ENCODE data around the gene PLXNB1. TPM values are rescaled to one million over a fixed set of nuclear protein-coding genes. Genes with fewer than 3 reads are reported as not detected.
A peak's percentile ranks its signal among the peaks of the same experiment; 100 is the strongest.
"Not testable (repeated sequence)": the region's sequence is repeated elsewhere in the genome, so short reads cannot be mapped to it uniquely, and the experiment has no call there.

The PLXNB1 gene
- total and polyA plus RNA-seq, 7 experiments from 2014 or later = 0.79 to 3.3 (median 2.7) TPM; not detected in 2

- Mint-ChIP-seq H3K4me3 (peak overlapping the region in 4 of 10 donors; percentile 6 to 52 (median 36)), H3K27me3 (peaks cover 0 to 2% (median 0%) of the 10 kb centered on the region in 5 donors), H3K36me3 (peaks cover 0 to 29% (median 3%) of the 10 kb centered on the region in 5 donors), H3K27ac (peak overlapping the region; percentile 54 to 91 (median 78)), H3K4me1 (peaks cover 34 to 77% (median 64%) of the 10 kb centered on the region in 7 donors), H3K9me3 (peaks cover 0 to 2% (median 0%) of the 10 kb centered on the region in 11 donors)
- H3K4me1 ChIP-seq (ENCODE audit: control insufficient read depth in 2 of 2, insufficient read depth in 2 of 2, low read length in 2 of 2) = peaks cover 46 to 50% of the 10 kb centered on the region in 2 donors
- intact Hi-C loops (cut with micrococcal nuclease) = loop anchor here in 1 of 2 donors (5.0 to 10.0 kb wide), 2 partner anchors 618 to 1820 kb away; partner anchors contain the start of genes HYAL3, IFRD2, NAA80 and QRICH1
- H3K9me3 ChIP-seq (ENCODE audit: control insufficient read depth in 2 of 3, low read length in 3 of 3) = no peaks in the 10 kb centered on the region
- CTCF ChIA-PET = interaction anchor here (2.4 kb wide), 1 partner anchor 11 kb away, joined by 9 read pairs; no protein-coding TSS in a partner anchor
- no peak for DNase-seq
- no peak for ATAC-seq
- POLR2A ChIA-PET = interaction anchor here (1.1 to 3.9 kb wide), 5 partner anchors 9 to 35 kb away, joined by 3 to 28 read pairs (median 5); partner anchors contain the start of genes CCDC51, SHISA5 and TMA7
- H3K27me3 ChIP-seq (ENCODE audit: control insufficient read depth in 2 of 2, insufficient read depth in 2 of 2, low read length in 2 of 2) = no peaks in the 10 kb centered on the region
- H3K27ac ChIP-seq (ENCODE audit: low read depth, low read length) = peak overlapping the region; percentile 41
- no peak overlapping the region for H3K4me3 ChIP-seq (ENCODE audit: low read length)
- H3K36me3 ChIP-seq (ENCODE audit: control insufficient read depth in 2 of 3, insufficient read depth in 3 of 3, low read length in 3 of 3) = peaks cover 0 to 8% (median 0%) of the 10 kb centered on the region in 3 experiments
These were observed 44.7 kb upstream of the PLXNB1 start for GRCh38 chr3:48474619-48475018.

GRCh38 chr3:48474031-48474430 lies 44.1 kb upstream of the PLXNB1 start:
- POLR2A ChIA-PET = interaction anchor here (0.6 to 3.9 kb wide), 13 partner anchors 8 to 1329 kb away, joined by 3 to 28 read pairs (median 5); partner anchors contain the start of genes CCDC51, PFKFB4, SHISA5 and TMA7
- not testable (repeated sequence) for H3K4me3 Mint-ChIP-seq; H3K27me3 ChIP-seq (ENCODE audit: control insufficient read depth in 2 of 2, insufficient read depth in 2 of 2, low read length in 2 of 2); H3K9me3 Mint-ChIP-seq; DNase-seq; H3K9me3 ChIP-seq (ENCODE audit: control insufficient read depth in 2 of 3, low read length in 3 of 3); ATAC-seq; H3K4me3 ChIP-seq (ENCODE audit: low read length); H3K27me3 Mint-ChIP-seq
- Histone ChIP-seq H3K4me1 (ENCODE audit: control insufficient read depth in 2 of 2, insufficient read depth in 2 of 2, low read length in 2 of 2) (peaks cover 46 to 50% of the 10 kb centered on the region in 2 donors), H3K27ac (ENCODE audit: low read depth, low read length) (peak overlapping the region; percentile 95), H3K36me3 (ENCODE audit: control insufficient read depth in 2 of 3, insufficient read depth in 3 of 3, low read length in 3 of 3) (peaks cover 0 to 14% (median 0%) of the 10 kb centered on the region in 3 experiments)
- Mint-ChIP-seq H3K36me3 (peaks cover 0 to 30% (median 3%) of the 10 kb centered on the region in 5 donors), H3K27ac (peak overlapping the region in 6 of 9 donors; percentile 90 to 100 (median 98)), H3K4me1 (peaks cover 37 to 77% (median 64%) of the 10 kb centered on the region in 7 donors)
- CTCF ChIA-PET = interaction anchor here (0.6 to 3.3 kb wide), 6 partner anchors 10 to 45 kb away, joined by 3 to 22 read pairs (median 9); no protein-coding TSS in a partner anchor
- intact Hi-C loops (cut with micrococcal nuclease) = loop anchor here in 1 of 2 donors (5.0 to 10.0 kb wide), 2 partner anchors 618 to 1821 kb away; partner anchors contain the start of genes HYAL3, IFRD2, NAA80 and QRICH1

- ChIA-PET POLR2A (interaction anchor here (0.5 to 3.9 kb wide), 19 partner anchors 8 to 84 kb away, joined by 3 to 28 read pairs (median 5); partner anchors contain the start of genes ATRIP, CCDC51, PFKFB4 and SHISA5), CTCF (interaction anchor here (0.6 to 3.3 kb wide), 8 partner anchors 10 to 73 kb away, joined by 3 to 22 read pairs (median 8); no protein-coding TSS in a partner anchor)
- DNase-seq = no peak
- H3K4me3 Mint-ChIP-seq = peak overlapping the region; percentile 76 to 100 (median 93)
- ATAC-seq = no peak
- H3K9me3 ChIP-seq (ENCODE audit: control insufficient read depth in 2 of 3, low read length in 3 of 3) = no peaks in the 10 kb centered on the region
- peaks cover 0 to 30% (median 3%) of the 10 kb centered on the region in 5 donors for H3K36me3 Mint-ChIP-seq
- peaks cover 0 to 18% (median 0%) of the 10 kb centered on the region in 3 experiments for H3K36me3 ChIP-seq (ENCODE audit: control insufficient read depth in 2 of 3, insufficient read depth in 3 of 3, low read length in 3 of 3)
- H3K9me3 Mint-ChIP-seq = peaks cover 0 to 2% (median 0%) of the 10 kb centered on the region in 11 donors
- H3K4me3 ChIP-seq (ENCODE audit: low read length) = peak overlapping the region; percentile 31
- H3K27ac Mint-ChIP-seq = peak overlapping the region; percentile 90 to 100 (median 99)
- H3K27me3 Mint-ChIP-seq = peaks cover 0 to 2% (median 0%) of the 10 kb centered on the region in 5 donors
- H3K4me1 Mint-ChIP-seq = peaks cover 40 to 77% (median 64%) of the 10 kb centered on the region in 7 donors
- peaks cover 46 to 51% of the 10 kb centered on the region in 2 donors for H3K4me1 ChIP-seq (ENCODE audit: control insufficient read depth in 2 of 2, insufficient read depth in 2 of 2, low read length in 2 of 2)
- intact Hi-C loops (cut with micrococcal nuclease) = loop anchor here (1.0 to 10.0 kb wide), 7 partner anchors 27 to 1821 kb away; partner anchors contain the start of genes CCDC51 (in 2 of the 2), PFKFB4 (in 2 of the 2), TMA7 (in 2 of the 2) and ATRIP (in 1 of the 2)
- H3K27ac ChIP-seq (ENCODE audit: low read depth, low read length) = peak overlapping the region; percentile 95
- no peaks in the 10 kb centered on the region for H3K27me3 ChIP-seq (ENCODE audit: control insufficient read depth in 2 of 2, insufficient read depth in 2 of 2, low read length in 2 of 2)
These were observed 43.7 kb upstream of the PLXNB1 start for GRCh38 chr3:48473617-48473952.

- peaks cover 0 to 2% (median 0%) of the 10 kb centered on the region in 5 donors for H3K27me3 Mint-ChIP-seq
- peaks cover 0 to 23% (median 0%) of the 10 kb centered on the region in 3 experiments for H3K36me3 ChIP-seq (ENCODE audit: control insufficient read depth in 2 of 3, insufficient read depth in 3 of 3, low read length in 3 of 3)
- peaks cover 0 to 2% (median 0%) of the 10 kb centered on the region in 11 donors for H3K9me3 Mint-ChIP-seq
- ChIA-PET CTCF (interaction anchor here (1.0 to 3.3 kb wide), 8 partner anchors 9 to 72 kb away, joined by 3 to 22 read pairs (median 7); no protein-coding TSS in a partner anchor), POLR2A (interaction anchor here (0.5 to 3.9 kb wide), 25 partner anchors 9 to 85 kb away, joined by 3 to 28 read pairs (median 5); partner anchors contain the start of genes ATRIP, CCDC51, PFKFB4 and SHISA5)
- ATAC-seq = peak; percentile 93
- peak overlapping the region; percentile 90 to 100 (median 99) for H3K27ac Mint-ChIP-seq
- peak overlapping the region; percentile 87 to 100 (median 94) for H3K4me3 Mint-ChIP-seq
- H3K4me3 ChIP-seq (ENCODE audit: low read length) = peak overlapping the region; percentile 92
- intact Hi-C loops (cut with micrococcal nuclease) = loop anchor here (1.0 to 10.0 kb wide), 7 partner anchors 27 to 1822 kb away; partner anchors contain the start of genes CCDC51 (in 2 of the 2), PFKFB4 (in 2 of the 2), TMA7 (in 2 of the 2) and ATRIP (in 1 of the 2)
- peaks cover 41 to 75% (median 64%) of the 10 kb centered on the region in 7 donors for H3K4me1 Mint-ChIP-seq
- peaks cover 0 to 30% (median 4%) of the 10 kb centered on the region in 5 donors for H3K36me3 Mint-ChIP-seq
- H3K9me3 ChIP-seq (ENCODE audit: control insufficient read depth in 2 of 3, low read length in 3 of 3) = no peaks in the 10 kb centered on the region
- H3K27ac ChIP-seq (ENCODE audit: low read depth, low read length) = peak overlapping the region; percentile 95
- DNase-seq = peak; percentile 79 to 98 (median 95)
- H3K4me1 ChIP-seq (ENCODE audit: control insufficient read depth in 2 of 2, insufficient read depth in 2 of 2, low read length in 2 of 2) = peaks cover 46 to 54% of the 10 kb centered on the region in 2 donors
- no peaks in the 10 kb centered on the region for H3K27me3 ChIP-seq (ENCODE audit: control insufficient read depth in 2 of 2, insufficient read depth in 2 of 2, low read length in 2 of 2)
These were observed 43.2 kb upstream of the PLXNB1 start for GRCh38 chr3:48472923-48473616.

- intact Hi-C loops (cut with micrococcal nuclease) = loop anchor here (2.0 to 10.0 kb wide), 3 partner anchors 84 to 1822 kb away; partner anchors contain the start of genes HYAL3 (in 1 of the 2), IFRD2 (in 1 of the 2), NAA80 (in 1 of the 2) and PFKFB4 (in 1 of the 2)
- DNase-seq (no peak), ATAC-seq (peak; percentile 15)
- peaks cover 0 to 2% (median 0%) of the 10 kb centered on the region in 11 donors for H3K9me3 Mint-ChIP-seq
- peak overlapping the region; percentile 90 to 100 (median 99) for H3K27ac Mint-ChIP-seq
- peaks cover 46 to 54% of the 10 kb centered on the region in 2 donors for H3K4me1 ChIP-seq (ENCODE audit: control insufficient read depth in 2 of 2, insufficient read depth in 2 of 2, low read length in 2 of 2)
- peak overlapping the region; percentile 87 to 100 (median 94) for H3K4me3 Mint-ChIP-seq
- no peaks in the 10 kb centered on the region for H3K27me3 ChIP-seq (ENCODE audit: control insufficient read depth in 2 of 2, insufficient read depth in 2 of 2, low read length in 2 of 2)
- H3K27me3 Mint-ChIP-seq = peaks cover 0 to 2% (median 0%) of the 10 kb centered on the region in 5 donors
- peak overlapping the region; percentile 92 for H3K4me3 ChIP-seq (ENCODE audit: low read length)
- no peaks in the 10 kb centered on the region for H3K9me3 ChIP-seq (ENCODE audit: control insufficient read depth in 2 of 3, low read length in 3 of 3)
- ChIA-PET POLR2A (interaction anchor here (0.7 to 3.9 kb wide), 21 partner anchors 9 to 85 kb away, joined by 3 to 28 read pairs (median 5); partner anchors contain the start of genes ATRIP, CCDC51, SHISA5 and TMA7), CTCF (interaction anchor here (0.6 to 3.3 kb wide), 8 partner anchors 9 to 72 kb away, joined by 3 to 22 read pairs (median 7); no protein-coding TSS in a partner anchor)
- peaks cover 0 to 32% (median 9%) of the 10 kb centered on the region in 5 donors for H3K36me3 Mint-ChIP-seq
- peaks cover 0 to 28% (median 3%) of the 10 kb centered on the region in 3 experiments for H3K36me3 ChIP-seq (ENCODE audit: control insufficient read depth in 2 of 3, insufficient read depth in 3 of 3, low read length in 3 of 3)
- H3K4me1 Mint-ChIP-seq = peaks cover 41 to 75% (median 64%) of the 10 kb centered on the region in 7 donors
- H3K27ac ChIP-seq (ENCODE audit: low read depth, low read length) = peak overlapping the region; percentile 95
These were observed 42.7 kb upstream of the PLXNB1 start for GRCh38 chr3:48472673-48472922.

Measured in naive thymus-derived CD4-positive, alpha-beta T cell (primary cell).